Body of pancreas (tissue), 4 donors: ENCODE measurements around the gene TMEM91. TPM values are rescaled to one million over a fixed set of nuclear protein-coding genes. Genes with fewer than 3 reads are reported as not detected.

Experiments
- ATAC-seq: fragments of 150-250 bp; one replicate; pipeline ENCODE4 v1.9.1; 2016
- DNase-seq, 4 donors: peaks; one replicate each; pipeline ENCODE4 v3.0.0-alpha.2; 2019
- H3K27ac ChIP-seq, 4 donors: fragments of 200-600 bp; sonication (generic); 1 replicate in 3 of 4; 2 replicates in 1 of 4; pipeline versions ENCODE4 v1.5.1 to v1.6.1; 2016 to 2019; ENCODE audit warnings: mild to moderate bottlenecking in 1 of 4, mixed read lengths in 1 of 4, moderate library complexity in 1 of 4
- H3K27me3 ChIP-seq, 2 donors: fragments of 200-600 bp; sonication (generic); one replicate each; pipeline ENCODE4 v1.6.0; 2016; ENCODE audit warnings: mild to moderate bottlenecking in 1 of 2
- H3K36me3 ChIP-seq, 2 donors: fragments of 200-600 bp; sonication (generic); replicated peaks in 1 of 2; 2 replicates each; pipeline ENCODE4 v1.5.1; 2016; ENCODE audit warnings: low read depth in 2 of 2; ENCODE audit not compliant: insufficient read depth in 1 of 2
- H3K4me1 ChIP-seq: fragments of 200-600 bp; sonication (generic); one replicate; pipeline ENCODE4 v1.6.0; 2016
- H3K4me3 ChIP-seq, 2 donors: fragments of 200-600 bp; sonication (generic); 1 replicate in 1 of 2; 2 replicates in 1 of 2; pipeline ENCODE4 v1.5.1; 2016 to 2019
- H3K9me3 ChIP-seq, 3 donors: fragments of 200-600 bp; sonication (generic); 1 replicate in 2 of 3; 2 replicates in 1 of 3; pipeline ENCODE4 v1.5.1; 2016
- CTCF ChIP-seq, 7 experiments: fragments of 450-650 bp in 4 of 7; fragments of 200-600 bp in 3 of 7; sonication (generic) in 3 of 7; IDR thresholded peaks; one replicate each; pipeline ENCODE4 v1.5.1; 2016 to 2019; ENCODE audit warnings: antibody characterized with exemption in 7 of 7
- POLR2A ChIP-seq, 3 donors: fragments of 450-650 bp; IDR thresholded peaks; one replicate each; pipeline ENCODE4 v1.6.1; 2016; ENCODE audit warnings: antibody characterized with exemption in 3 of 3, mild to moderate bottlenecking in 2 of 3
- WGBS, 2 donors: methylation state at CpG; one replicate each; pipeline ENCODE4 v1.1.5; 2017; 5-methylcytosine and 5-hydroxymethylcytosine counted together
- intact Hi-C: fragments of 100-400 bp; cut with DNase I; formaldehyde crosslinking; loops from one replicate; pipeline ENCODE4 v1.15.1; 2023
- total RNA-seq, 2 donors: library from RNA; depleted of rRNA; stranded (reverse); fragments of >200 nt; gene quantifications; one replicate each; pipeline ENCODE4 v1.1.0, GENCODE V29; 2016

TMEM91 gene
- total RNA-seq, 2 donors from 2014 or later = 7.5 to 15.5 TPM

DNA sequence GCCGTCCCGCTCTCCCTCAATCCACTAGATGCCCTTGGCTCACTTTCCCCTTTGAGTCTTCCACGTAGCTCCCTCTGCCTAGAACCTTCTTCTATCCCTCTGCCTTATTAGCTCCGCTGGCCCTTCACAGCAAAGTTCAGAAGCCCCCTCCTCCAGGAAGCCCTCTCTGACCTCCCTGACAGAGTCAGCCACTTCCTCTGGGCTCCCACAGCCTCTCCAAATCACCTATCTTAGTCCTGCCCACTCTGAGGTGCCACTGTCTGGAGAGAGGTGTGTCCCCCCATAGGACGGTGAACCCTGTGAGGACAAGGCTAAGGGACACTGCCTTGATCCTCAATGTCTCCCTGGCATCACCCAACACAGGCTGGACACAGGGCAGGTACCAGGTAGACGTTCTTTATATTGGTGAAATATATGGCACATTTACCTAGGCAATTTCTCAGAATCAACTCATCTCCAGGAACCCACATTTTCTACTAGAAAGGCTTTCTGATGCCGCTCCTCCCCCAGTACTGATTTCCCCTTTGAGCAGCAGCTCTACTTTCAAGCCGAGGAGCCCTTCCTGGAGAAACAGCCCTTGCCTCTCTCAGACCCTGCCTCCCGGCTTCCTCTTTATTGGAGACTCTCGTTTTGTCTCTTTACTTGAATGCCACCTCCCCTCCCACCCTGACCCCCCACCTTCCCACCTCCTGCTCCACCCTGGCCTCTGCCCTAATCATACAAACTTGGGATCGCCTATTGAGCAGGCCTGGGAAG lies 19.2 kb upstream of the TMEM91 start:
- H3K27ac ChIP-seq = no peak overlapping the region
- H3K9me3 ChIP-seq = no peaks in the 10 kb centered on the region
- TF ChIP-seq CTCF (IDR thresholded peaks at IDR 0.05) (no peak), POLR2A (IDR thresholded peaks at IDR 0.05) (no peak)
- WGBS, 2 donors = 74 to 79% methylated on average over 11 of the region's 11 CpGs
- no peaks in the 10 kb centered on the region for H3K27me3 ChIP-seq
- ATAC-seq (no peak), DNase-seq (peak in 1 of 4 donors; percentile 15)
- H3K36me3 ChIP-seq = no peaks in the 10 kb centered on the region
- no peak overlapping the region for H3K4me3 ChIP-seq
- peaks cover 23% of the 10 kb centered on the region for H3K4me1 ChIP-seq
- intact Hi-C loops = no loop called here

DNA sequence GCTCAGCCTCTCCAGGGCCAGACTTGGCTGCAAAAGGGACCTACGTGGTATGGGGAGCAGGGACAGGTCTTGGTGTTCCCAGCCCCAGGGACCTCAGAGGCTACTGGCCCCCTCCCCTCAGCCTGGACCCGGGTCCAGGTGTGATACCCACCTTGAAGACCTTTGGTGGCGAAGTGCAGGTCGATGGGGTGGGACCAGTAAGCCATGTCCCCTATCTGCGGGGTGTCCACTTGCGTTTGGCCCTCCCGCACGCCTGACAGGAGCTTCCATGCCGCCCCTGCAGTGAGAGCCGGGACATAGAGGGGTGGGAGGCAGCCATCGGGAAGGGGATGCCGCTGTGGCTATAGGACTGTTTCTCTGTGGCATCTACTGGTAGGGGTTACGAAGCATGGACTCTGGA lies 18.6 kb upstream of the TMEM91 start:
- TF ChIP-seq CTCF (IDR thresholded peaks at IDR 0.05) = no peak
- intact Hi-C loops = no loop called here
- ATAC-seq = no peak
- no peak overlapping the region for H3K27ac ChIP-seq
- no peak for DNase-seq
- 78 to 87% methylated on average over 4 to 11 of the region's 13 CpGs for WGBS, 2 donors
- no peaks in the 10 kb centered on the region for H3K9me3 ChIP-seq
- H3K36me3 ChIP-seq = no peaks in the 10 kb centered on the region
- H3K27me3 ChIP-seq = no peaks in the 10 kb centered on the region
- H3K4me3 ChIP-seq = no peak overlapping the region
- peaks cover 23% of the 10 kb centered on the region for H3K4me1 ChIP-seq

DNA sequence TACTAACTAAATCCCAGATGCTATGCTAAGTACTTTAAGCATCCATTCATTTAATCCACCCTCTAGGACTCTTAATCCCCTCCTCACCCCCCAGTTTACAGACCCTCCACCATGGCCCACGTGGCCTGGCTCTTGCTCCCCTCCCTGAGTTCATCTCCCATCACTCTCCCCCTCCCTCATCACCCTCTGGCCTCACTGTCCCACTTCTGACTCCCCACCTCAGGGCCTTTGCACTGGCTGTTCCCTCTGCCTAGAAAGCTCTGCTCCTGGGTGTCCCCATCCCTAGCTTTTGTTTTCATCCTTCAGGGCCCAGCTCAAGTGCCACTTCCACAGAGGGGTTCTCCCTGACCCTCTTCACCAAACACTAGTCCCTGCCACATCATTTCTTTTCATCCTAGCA lies 16.6 kb upstream of the TMEM91 start:
- intact Hi-C loops = no loop called here
- H3K4me3 ChIP-seq = no peak overlapping the region
- DNase-seq = no peak
- ATAC-seq = no peak
- no peaks in the 10 kb centered on the region for H3K9me3 ChIP-seq
- H3K36me3 ChIP-seq = no peaks in the 10 kb centered on the region
- peaks cover 17% of the 10 kb centered on the region for H3K4me1 ChIP-seq
- H3K27ac ChIP-seq = no peak overlapping the region
- 83 to 100% methylated on average over 1 of the region's 1 CpG for WGBS, 2 donors
- H3K27me3 ChIP-seq = no peaks in the 10 kb centered on the region
- TF ChIP-seq CTCF (IDR thresholded peaks at IDR 0.05) = no peak
- no peak for TF ChIP-seq POLR2A (IDR thresholded peaks at IDR 0.05)

- ATAC-seq (no peak), DNase-seq (peak in 1 of 4 donors; percentile 22)
- H3K4me3 ChIP-seq = no peak overlapping the region
- H3K36me3 ChIP-seq = no peaks in the 10 kb centered on the region
- H3K9me3 ChIP-seq = no peaks in the 10 kb centered on the region
- H3K27me3 ChIP-seq = no peaks in the 10 kb centered on the region
- intact Hi-C loops = no loop called here
- TF ChIP-seq CTCF (IDR thresholded peaks at IDR 0.05) = no peak
- no peak for TF ChIP-seq POLR2A (IDR thresholded peaks at IDR 0.05)
- 64 to 75% methylated on average over 7 to 10 of the region's 10 CpGs for WGBS, 2 donors
- H3K4me1 ChIP-seq = peaks cover 30% of the 10 kb centered on the region
- peak overlapping the region in 2 of 4 donors; percentile 41 to 65 for H3K27ac ChIP-seq
These were observed 14.0 kb upstream of the TMEM91 start for GRCh38 chr19:41362143-41362847.
